AG04450 (cell line): ENCODE results near the gene FARS2. TPM values are rescaled to one million over a fixed set of nuclear protein-coding genes. Genes with fewer than 3 reads are reported as not detected.

ENCODE experiments used
- CTCF ChIA-PET: fragments of 300-600, 350-600 bp; formaldehyde crosslinking; extraction: SDS; loops from one replicate; lab custom pipeline; 2022; ENCODE audit warnings: antibody characterized with exemption, inconsistent platforms; lab: Charles Lee
- POLR2A ChIA-PET: fragments of 350-600 bp; formaldehyde crosslinking; extraction: SDS; loops from one replicate; lab custom pipeline; 2021; ENCODE audit warnings: antibody characterized with exemption, inconsistent platforms; lab: Yijun Ruan, JAX
- DNase-seq: peaks from one replicate; pipeline ENCODE4 v3.0.0-alpha.2; 2011; ENCODE audit warnings: low read depth, low spot score
- H3K27ac ChIP-seq: one replicate; pipeline ENCODE4 v1.5.1; 2012; ENCODE audit warnings: low read depth, low read length, control low read depth
- H3K27me3 ChIP-seq: one replicate; pipeline ENCODE4 v1.6.0; 2012; ENCODE audit warnings: low read length; ENCODE audit not compliant: control insufficient read depth, insufficient read depth
- H3K4me3 ChIP-seq: 2 replicates; pipeline ENCODE4 v1.5.1; 2011; ENCODE audit warnings: mild to moderate bottlenecking, low read depth, low read length, control low read depth
- H3K9me3 ChIP-seq: 2 replicates; pipeline ENCODE4 v1.5.1; 2012; ENCODE audit warnings: low read length; ENCODE audit not compliant: control insufficient read depth, insufficient read depth
- CTCF ChIP-seq: IDR thresholded peaks from 2 replicates; pipeline ENCODE4 v1.5.1; 2011; ENCODE audit warnings: low read depth, low read length, control low read depth, inconsistent platforms
- polyA plus RNA-seq: library from polyadenylated mRNA; depleted of rRNA; stranded (reverse); fragments of >200 nt; gene quantifications from 2 replicates; pipeline ENCODE4 v1.2.3, GENCODE V29; 2011

The FARS2 gene
- polyA plus RNA-seq, 1 experiment: 14.0 TPM

GRCh38 chr6:5276581-5276980 lies 15.3 kb downstream of the FARS2 start:
- Histone ChIP-seq H3K27me3 (no peaks in the 10 kb centered on the region), H3K27ac (no peak overlapping the region), H3K4me3 (no peak overlapping the region), H3K9me3 (no peaks in the 10 kb centered on the region)
- CTCF ChIA-PET: interaction anchor here (0.5 to 0.9 kb wide), 2 partner anchors 16 to 855 kb away, joined by 4 to 11 read pairs; partner anchors contain the start of genes FARS2 and LYRM4
- no peak for TF ChIP-seq CTCF
- DNase-seq: no peak
- POLR2A ChIA-PET: no interaction called here

GRCh38 chr6:5277589-5277988 lies 16.3 kb downstream of the FARS2 start:
- CTCF ChIA-PET: interaction anchor here (1.6 kb wide), 1 partner anchor 125 kb away, joined by 3 read pairs; no protein-coding TSS in a partner anchor
- Histone ChIP-seq H3K9me3 (no peaks in the 10 kb centered on the region), H3K27ac (no peak overlapping the region), H3K27me3 (no peaks in the 10 kb centered on the region), H3K4me3 (no peak overlapping the region)
- no peak for DNase-seq
- POLR2A ChIA-PET: no interaction called here
- TF ChIP-seq CTCF: no peak

- no peak for DNase-seq
- TF ChIP-seq CTCF: no peak
- ChIA-PET POLR2A (no interaction called here), CTCF (interaction anchor here (1.6 kb wide), 1 partner anchor 124 kb away, joined by 3 read pairs; no protein-coding TSS in a partner anchor)
- H3K4me3 ChIP-seq: no peak overlapping the region
- H3K27ac ChIP-seq: no peak overlapping the region
- no peaks in the 10 kb centered on the region for H3K9me3 ChIP-seq
- no peaks in the 10 kb centered on the region for H3K27me3 ChIP-seq
Observed at GRCh38 chr6:5278047-5278446, 16.7 kb downstream of the FARS2 start.

GRCh38 chr6:5278565-5279120 lies 17.3 kb downstream of the FARS2 start:
- DNase-seq: no peak
- no peak for TF ChIP-seq CTCF
- no peaks in the 10 kb centered on the region for H3K9me3 ChIP-seq
- H3K4me3 ChIP-seq: no peak overlapping the region
- no peaks in the 10 kb centered on the region for H3K27me3 ChIP-seq
- POLR2A ChIA-PET: no interaction called here
- H3K27ac ChIP-seq: no peak overlapping the region
- CTCF ChIA-PET: interaction anchor here (0.7 to 1.9 kb wide), 3 partner anchors 17 to 124 kb away, joined by 3 to 5 read pairs (median 3); partner anchors contain the start of gene FARS2

GRCh38 chr6:5279891-5280338 lies 18.6 kb downstream of the FARS2 start:
- H3K27me3 ChIP-seq: no peaks in the 10 kb centered on the region
- no peak overlapping the region for H3K4me3 ChIP-seq
- TF ChIP-seq CTCF: no peak
- H3K9me3 ChIP-seq: no peaks in the 10 kb centered on the region
- POLR2A ChIA-PET: no interaction called here
- no peak overlapping the region for H3K27ac ChIP-seq
- CTCF ChIA-PET: interaction anchor here (1.9 kb wide), 1 partner anchor 19 kb away, joined by 5 read pairs; the partner anchor contains the start of gene FARS2
- DNase-seq: no peak
